Bone marrow (tissue), 2 donors: ENCODE measurements around the gene CARMIL1.

Experiments used
- DNase-seq, 2 donors: peaks; one replicate each; lab custom pipeline; 2025; lab: John Stamatoyannopoulos, UW

The CARMIL1 gene

GRCh38 chr6:25311331-25311840 is 32.2 kb downstream of the CARMIL1 start:
- DNase-seq: no peak

GRCh38 chr6:25312034-25312620 is 33.0 kb downstream of the CARMIL1 start:
- no peak for DNase-seq

- DNase-seq: peak in 1 of 2 donors; percentile 86
Observed at GRCh38 chr6:25312703-25313102, 33.5 kb downstream of the CARMIL1 start.

GRCh38 chr6:25314509-25315175 is 35.5 kb downstream of the CARMIL1 start:
- no peak for DNase-seq

GRCh38 chr6:25315194-25316177 is 36.3 kb downstream of the CARMIL1 start:
- no peak for DNase-seq

- DNase-seq: no peak
Observed at GRCh38 chr6:25316626-25317025, 37.5 kb downstream of the CARMIL1 start.

GRCh38 chr6:25318589-25318988 is 39.4 kb downstream of the CARMIL1 start:
- no peak for DNase-seq

- DNase-seq: no peak
Observed at GRCh38 chr6:25320459-25320858, 41.3 kb downstream of the CARMIL1 start.

- DNase-seq: no peak
Observed at GRCh38 chr6:25322692-25323091, 43.5 kb downstream of the CARMIL1 start.

GRCh38 chr6:25324066-25324762 is 45.0 kb downstream of the CARMIL1 start:
- no peak for DNase-seq

- DNase-seq: no peak
Observed at GRCh38 chr6:25326126-25326525, 47.0 kb downstream of the CARMIL1 start.

- DNase-seq: no peak
Observed at GRCh38 chr6:25326960-25327359, 47.8 kb downstream of the CARMIL1 start.

GRCh38 chr6:25327432-25327831 is 48.3 kb downstream of the CARMIL1 start:
- DNase-seq: no peak

GRCh38 chr6:25329161-25329817 is 50.1 kb downstream of the CARMIL1 start:
- DNase-seq: peak in 1 of 2 donors; percentile 43

GRCh38 chr6:25329982-25330381 is 50.8 kb downstream of the CARMIL1 start:
- no peak for DNase-seq

GRCh38 chr6:25330796-25331685 is 51.9 kb downstream of the CARMIL1 start:
- no peak for DNase-seq

GRCh38 chr6:25332165-25332564 is 53.0 kb downstream of the CARMIL1 start:
- DNase-seq: no peak

GRCh38 chr6:25332655-25333071 is 53.5 kb downstream of the CARMIL1 start:
- DNase-seq: no peak

- DNase-seq: no peak
Observed at GRCh38 chr6:25333471-25333870, 54.3 kb downstream of the CARMIL1 start.

GRCh38 chr6:25334793-25335192 is 55.6 kb downstream of the CARMIL1 start:
- no peak for DNase-seq
